Putamen (tissue), 1 donor: ENCODE data around the gene LMO1.
A peak's percentile ranks its signal among the peaks of the same experiment; 100 is the strongest.

ENCODE experiments used
- DNase-seq: peaks from one replicate; pipeline ENCODE4 v3.0.0-alpha.2; 2016; ENCODE audit warnings: low spot score

LMO1 gene

GRCh38 chr11:8288166-8288772 lies 24.6 kb upstream of the LMO1 start:
- DNase-seq, result no peak

- no peak for DNase-seq
Measured at GRCh38 chr11:8287703-8288102, 24.0 kb upstream of the LMO1 start.

- no peak for DNase-seq
Measured at GRCh38 chr11:8287297-8287696, 23.6 kb upstream of the LMO1 start.

GRCh38 chr11:8286886-8287285 lies 23.2 kb upstream of the LMO1 start:
- DNase-seq, result no peak

- DNase-seq, result no peak
Measured at GRCh38 chr11:8285796-8286195, 22.1 kb upstream of the LMO1 start.

GRCh38 chr11:8285228-8285627 lies 21.6 kb upstream of the LMO1 start:
- DNase-seq, result no peak

GRCh38 chr11:8283465-8284230 lies 20.0 kb upstream of the LMO1 start:
- no peak for DNase-seq

GRCh38 chr11:8283100-8283464 lies 19.4 kb upstream of the LMO1 start:
- DNase-seq, result peak; percentile 26

GRCh38 chr11:8282631-8283030 lies 19.0 kb upstream of the LMO1 start:
- no peak for DNase-seq

GRCh38 chr11:8281266-8281665 lies 17.6 kb upstream of the LMO1 start:
- DNase-seq, result no peak

- DNase-seq, result no peak
Measured at GRCh38 chr11:8277691-8278090, 14.0 kb upstream of the LMO1 start.

- DNase-seq, result no peak
Measured at GRCh38 chr11:8276528-8276927, 12.8 kb upstream of the LMO1 start.

GRCh38 chr11:8273287-8273686 lies 9.6 kb upstream of the LMO1 start:
- DNase-seq, result no peak

GRCh38 chr11:8271106-8271886 lies 7.6 kb upstream of the LMO1 start:
- DNase-seq, result no peak

- no peak for DNase-seq
Measured at GRCh38 chr11:8269636-8270035, 6.0 kb upstream of the LMO1 start.

GRCh38 chr11:8268530-8269400 lies 5.1 kb upstream of the LMO1 start:
- DNase-seq, result no peak

- no peak for DNase-seq
Measured at GRCh38 chr11:8267831-8268529, 4.3 kb upstream of the LMO1 start.

GRCh38 chr11:8267280-8267679 lies 3.6 kb upstream of the LMO1 start:
- no peak for DNase-seq

- no peak for DNase-seq
Measured at GRCh38 chr11:8266246-8267241, 2.9 kb upstream of the LMO1 start.

- no peak for DNase-seq
Measured at GRCh38 chr11:8265681-8266241, 2.1 kb upstream of the LMO1 start.
